Measurements from ENCODE around the gene AMOT.

Gene AMOT

DNA sequence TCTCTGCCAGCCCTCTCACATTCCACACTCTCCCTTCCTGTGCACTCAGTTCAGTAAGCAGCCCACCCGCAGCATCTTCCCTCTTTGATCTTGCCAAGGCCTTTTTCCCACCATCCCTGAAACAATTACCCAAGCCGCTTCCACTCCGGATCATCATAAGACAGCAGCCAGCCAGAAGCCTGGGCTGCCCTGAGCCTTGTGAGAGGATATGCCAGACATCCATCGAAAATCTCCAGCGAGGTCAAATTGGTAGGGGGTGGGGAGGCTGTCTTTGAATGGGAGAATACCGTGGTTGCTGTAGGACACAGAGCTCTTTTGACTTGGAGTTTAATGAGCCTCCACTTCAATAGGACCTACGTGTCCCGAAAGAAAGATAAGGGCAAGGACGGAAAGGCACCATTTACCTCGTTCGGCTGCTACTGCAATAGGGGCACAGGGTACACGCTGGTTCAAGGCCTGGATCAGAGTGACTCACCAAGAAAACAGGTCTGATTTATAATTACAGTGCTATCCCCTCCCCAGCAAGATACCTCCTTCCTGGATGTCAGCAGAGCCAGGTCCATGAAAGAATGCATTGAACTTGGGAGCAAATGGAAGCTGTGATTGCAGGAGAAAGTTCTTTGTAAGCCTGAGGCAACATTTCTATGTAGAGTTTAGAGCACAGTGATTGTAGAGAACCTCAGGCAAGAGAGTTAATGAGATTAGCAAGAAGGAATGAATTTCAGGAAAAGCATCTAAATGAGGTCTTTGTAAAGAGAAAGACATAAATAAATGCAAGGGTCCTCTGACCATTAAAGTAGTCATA lies 39.5 kb downstream of the AMOT start:
- no peak for DNase-seq

- DNase-seq: no peak
These were observed 41.2 kb downstream of the AMOT start for GRCh38 chrX:112799425-112799824.

DNA sequence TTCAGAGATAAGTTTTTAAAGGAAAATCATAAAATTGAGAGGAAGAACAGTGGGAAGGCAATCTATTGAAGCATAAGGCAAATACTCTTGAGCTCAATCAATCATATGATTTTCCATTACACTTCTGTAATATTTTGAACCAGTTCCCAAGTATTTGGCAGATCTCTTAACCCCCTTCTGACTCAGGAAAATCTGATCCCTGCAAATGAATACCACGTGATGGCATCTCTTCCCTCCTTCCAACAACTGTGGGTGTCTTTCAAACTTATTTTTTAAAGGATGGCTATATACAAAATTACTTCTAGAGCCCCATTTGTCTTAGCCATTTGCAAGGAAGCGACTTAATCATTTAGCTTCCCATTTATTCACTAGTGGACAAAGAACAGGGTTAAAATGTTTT lies 41.9 kb downstream of the AMOT start:
- DNase-seq: no peak

GRCh38 chrX:112789931-112790330 lies 50.7 kb downstream of the AMOT start:
- no peak for DNase-seq

DNA sequence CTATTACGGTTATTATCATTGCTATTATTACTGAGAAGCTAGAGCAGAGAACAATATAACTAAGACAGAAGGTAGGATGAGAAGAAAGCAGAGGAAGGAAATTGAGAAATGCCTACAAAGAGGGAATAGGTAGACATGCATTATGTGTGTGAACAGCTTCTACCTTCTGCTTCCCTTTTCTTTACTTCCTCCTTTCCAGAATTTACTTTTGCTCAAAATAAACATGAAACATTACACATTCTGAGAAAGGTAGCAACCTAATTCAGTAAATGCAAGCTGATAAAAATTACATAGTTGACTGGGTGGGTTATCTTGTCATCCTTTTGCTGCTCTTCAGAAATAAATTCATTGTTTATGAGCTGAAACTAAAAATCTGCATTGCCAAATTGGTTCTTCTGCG lies 54.6 kb downstream of the AMOT start:
- no peak for DNase-seq

GRCh38 chrX:112785344-112785743 lies 55.3 kb downstream of the AMOT start:
- no peak for DNase-seq

DNA sequence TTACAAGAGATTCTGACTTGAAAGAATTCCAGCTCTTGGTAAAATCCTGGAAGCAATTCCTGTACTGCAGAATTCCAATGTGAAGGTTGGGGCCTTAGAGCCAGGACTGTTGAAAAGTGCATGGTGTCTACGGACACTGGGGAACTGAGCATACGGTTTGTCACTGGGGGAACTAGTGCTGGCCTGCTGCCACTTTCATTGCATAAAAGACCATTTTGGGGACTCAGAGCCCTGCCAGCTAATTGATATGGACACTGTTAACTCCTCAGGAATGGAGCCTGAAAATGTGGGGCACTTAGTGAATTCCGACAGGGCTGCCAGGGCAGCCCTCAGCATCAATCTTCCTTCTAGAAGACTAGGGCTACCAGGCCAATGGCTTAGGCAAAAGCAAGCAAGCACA lies 55.9 kb downstream of the AMOT start:
- no peak for DNase-seq

DNA sequence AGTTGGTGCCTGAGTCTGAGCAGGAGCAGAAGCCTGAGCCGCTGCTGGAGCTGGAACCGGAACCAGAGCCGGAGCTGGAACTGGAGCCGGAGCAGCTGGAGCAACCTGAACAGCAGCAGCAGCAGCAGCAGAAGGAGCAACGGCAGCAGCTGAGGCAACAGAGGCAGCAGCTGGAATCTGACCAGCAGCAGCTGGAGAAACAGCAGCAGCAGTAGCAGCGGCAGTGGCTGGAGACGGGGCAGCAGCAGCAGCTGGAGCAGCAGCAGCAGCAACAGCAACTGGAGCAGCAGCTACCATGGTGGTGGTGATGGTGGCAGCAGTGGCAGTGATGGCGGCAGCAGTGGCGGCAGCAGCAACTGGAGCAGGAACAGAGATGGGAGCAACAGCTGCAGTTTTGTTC lies 61.5 kb downstream of the AMOT start:
- no peak for DNase-seq

- no peak for DNase-seq
These were observed 65.9 kb downstream of the AMOT start for GRCh38 chrX:112774651-112775293.

DNA sequence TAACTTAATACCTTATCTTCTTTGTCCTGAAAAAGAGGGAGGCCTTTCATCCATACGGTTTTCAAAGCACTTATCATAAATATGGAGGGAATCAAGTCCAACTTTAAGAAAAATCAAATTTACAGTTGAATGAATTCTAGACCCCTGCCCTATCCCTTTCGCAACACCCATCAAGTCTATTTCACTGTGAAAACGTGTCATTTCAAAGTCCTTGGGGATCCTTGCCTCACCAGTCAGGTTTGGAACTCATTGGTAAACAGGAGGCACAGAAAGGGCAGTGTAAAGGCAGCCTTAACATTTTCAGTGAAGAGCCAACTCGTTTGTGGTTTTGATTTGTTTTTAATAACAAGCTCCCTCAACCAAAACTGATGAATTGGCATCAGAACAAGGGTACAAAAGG lies 66.5 kb downstream of the AMOT start:
- no peak for DNase-seq

DNA sequence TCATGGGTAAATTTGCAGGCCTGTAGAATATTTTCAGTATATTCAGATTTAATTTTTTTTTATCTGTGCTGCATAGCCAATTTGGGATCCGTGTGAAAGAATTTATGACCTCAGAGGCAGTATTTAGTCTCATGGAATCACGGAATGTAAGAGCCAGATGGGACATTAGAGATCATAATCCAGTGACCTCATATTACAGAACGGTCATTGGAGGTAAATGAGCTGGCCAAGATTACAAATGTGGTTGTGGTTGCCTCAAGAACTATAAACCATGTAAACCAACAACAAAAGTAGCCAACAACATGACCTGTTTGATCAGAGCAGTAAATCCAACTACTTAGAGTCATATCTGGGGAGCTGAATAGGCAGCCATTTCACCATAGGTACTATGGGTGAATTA lies 71.6 kb downstream of the AMOT start:
- no peak for DNase-seq

- DNase-seq: no peak
These were observed 72.1 kb downstream of the AMOT start for GRCh38 chrX:112768563-112768962.

GRCh38 chrX:112766774-112767173 lies 73.9 kb downstream of the AMOT start:
- DNase-seq: no peak

DNA sequence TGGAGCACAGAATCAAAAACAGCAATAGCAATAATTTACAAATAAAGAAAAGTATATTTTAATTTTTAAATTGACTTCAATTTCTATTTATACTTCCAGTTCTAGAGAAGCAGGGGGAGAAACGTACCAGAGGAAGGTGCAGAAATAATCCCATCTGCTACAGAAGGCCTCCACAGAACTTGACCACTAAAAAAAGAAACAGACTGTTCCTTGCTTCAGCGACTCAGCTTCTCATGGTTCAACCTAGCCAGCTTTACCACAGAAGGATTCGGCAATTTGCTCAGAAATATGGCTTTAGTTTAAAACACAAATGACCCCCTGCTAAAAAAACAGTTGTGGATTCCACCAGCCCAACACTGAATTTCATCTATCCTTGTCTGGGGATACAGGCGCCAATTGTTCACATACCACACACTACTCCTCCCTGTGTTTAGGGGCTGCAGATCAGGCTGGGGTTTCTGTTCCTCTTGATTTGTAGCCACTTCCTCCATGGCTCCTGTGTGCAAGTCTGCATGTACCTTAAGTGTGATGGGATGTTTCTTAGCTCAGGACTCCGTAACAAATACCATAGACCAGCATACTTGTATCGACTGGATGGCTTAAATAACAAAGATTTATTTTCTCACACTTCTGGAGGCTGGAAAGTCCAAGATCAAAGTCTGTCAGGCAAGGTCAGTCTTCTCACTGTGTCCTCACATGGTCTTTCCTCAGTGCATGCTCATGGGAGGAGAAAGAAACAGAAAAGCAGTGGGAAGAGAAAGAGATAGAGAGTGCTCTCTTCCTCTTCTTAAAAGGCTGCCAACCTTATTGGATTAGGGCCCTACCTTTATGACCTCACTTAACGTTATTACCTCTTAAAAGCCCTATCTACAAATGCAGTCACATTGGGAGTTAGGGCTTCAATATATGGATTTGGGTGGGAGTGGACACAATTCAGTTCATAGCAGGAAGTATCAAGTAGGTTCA lies 79.1 kb downstream of the AMOT start:
- DNase-seq: no peak

GRCh38 chrX:112760697-112761096 lies 79.9 kb downstream of the AMOT start:
- no peak for DNase-seq

DNA sequence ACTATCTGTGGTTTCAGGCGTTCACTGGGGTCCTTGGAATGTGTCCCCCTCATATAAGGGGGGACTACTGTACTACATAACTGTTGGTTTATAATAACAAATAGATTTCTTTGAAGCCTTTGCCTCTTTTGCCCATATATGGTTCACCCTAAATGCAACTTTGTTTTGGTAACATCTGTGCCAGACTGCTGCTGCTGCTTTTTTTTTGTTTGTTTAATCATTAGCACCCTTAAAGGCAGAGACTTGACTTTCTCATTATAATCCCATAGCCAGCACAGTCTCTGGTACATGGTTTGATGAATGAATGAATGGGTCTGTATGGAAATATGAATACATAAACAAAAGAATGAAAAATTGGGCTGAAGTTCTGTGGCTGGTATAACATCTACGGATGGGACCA lies 80.7 kb downstream of the AMOT start:
- DNase-seq: no peak

DNA sequence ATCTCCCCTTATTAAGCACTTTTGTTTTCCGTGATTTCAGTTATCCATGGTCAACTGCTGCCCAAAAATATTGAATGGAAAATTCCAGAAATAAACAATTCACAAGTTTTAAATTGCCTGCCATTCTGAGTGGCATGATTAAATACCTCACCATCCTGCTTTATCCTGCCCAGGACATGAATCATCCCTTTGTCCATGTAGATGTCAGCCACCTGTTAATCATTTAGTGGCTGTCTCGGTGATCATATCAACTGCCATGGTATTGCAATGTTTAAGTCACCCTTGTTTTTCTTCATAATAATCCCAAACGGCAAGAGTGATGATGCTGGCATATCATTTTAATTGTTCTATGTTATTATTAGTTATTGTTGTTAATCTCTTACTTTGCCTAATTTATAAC lies 81.1 kb downstream of the AMOT start:
- no peak for DNase-seq

DNA sequence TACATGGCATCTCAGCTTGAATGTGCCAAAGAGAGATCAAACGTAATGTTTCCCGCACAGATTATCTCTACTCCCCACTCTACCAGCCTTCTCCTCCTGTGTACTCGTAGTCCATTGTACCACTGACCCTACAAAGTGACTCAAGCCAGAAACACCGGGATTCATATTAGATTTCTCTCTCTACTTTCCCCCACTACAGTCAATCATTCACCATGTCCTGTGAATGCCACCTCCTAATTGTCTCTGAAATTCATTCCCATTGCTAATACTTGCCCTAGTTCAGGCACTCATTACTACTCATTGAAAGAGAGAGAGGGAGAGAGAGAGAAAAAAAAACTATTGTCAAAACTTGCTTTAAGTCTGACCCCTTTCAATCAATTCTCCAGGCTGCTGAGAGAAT lies 82.7 kb downstream of the AMOT start:
- DNase-seq: no peak

DNA sequence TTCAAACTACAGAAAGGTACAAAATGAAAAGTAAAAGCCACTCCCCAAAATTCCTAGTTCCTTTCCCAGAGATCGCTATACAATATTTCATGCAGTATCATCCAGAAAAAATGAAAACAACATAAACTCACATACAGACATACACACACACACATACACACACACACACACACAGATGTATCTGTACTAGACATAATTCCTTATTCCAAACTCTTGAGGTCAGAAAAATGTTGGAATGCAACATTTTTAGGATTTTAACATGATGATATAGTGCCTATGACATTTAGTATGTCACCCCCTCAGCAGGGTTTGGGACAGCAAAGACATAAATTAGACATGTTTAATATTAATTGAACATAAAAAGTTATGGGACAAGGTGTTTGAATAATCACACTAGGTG lies 87.5 kb downstream of the AMOT start:
- DNase-seq: no peak

DNA sequence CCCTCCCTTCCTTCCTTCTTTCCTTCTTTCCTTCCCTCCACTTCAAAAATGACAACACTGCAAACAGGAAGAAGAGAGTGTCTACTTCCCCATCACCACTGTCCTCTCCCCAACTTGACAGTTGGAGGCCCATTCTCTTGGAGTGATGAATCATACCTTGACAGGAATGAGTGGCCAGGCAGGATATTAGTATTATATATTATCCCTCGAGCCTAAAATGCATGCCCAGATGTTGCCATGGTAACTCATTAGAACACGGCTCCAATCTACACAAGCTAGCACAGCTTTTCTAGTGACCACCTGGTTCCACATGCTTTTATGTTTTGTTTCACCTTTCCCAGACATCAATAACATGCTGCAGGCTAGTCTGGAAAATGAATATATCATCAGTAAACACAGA lies 89.6 kb downstream of the AMOT start:
- DNase-seq: no peak

DNA sequence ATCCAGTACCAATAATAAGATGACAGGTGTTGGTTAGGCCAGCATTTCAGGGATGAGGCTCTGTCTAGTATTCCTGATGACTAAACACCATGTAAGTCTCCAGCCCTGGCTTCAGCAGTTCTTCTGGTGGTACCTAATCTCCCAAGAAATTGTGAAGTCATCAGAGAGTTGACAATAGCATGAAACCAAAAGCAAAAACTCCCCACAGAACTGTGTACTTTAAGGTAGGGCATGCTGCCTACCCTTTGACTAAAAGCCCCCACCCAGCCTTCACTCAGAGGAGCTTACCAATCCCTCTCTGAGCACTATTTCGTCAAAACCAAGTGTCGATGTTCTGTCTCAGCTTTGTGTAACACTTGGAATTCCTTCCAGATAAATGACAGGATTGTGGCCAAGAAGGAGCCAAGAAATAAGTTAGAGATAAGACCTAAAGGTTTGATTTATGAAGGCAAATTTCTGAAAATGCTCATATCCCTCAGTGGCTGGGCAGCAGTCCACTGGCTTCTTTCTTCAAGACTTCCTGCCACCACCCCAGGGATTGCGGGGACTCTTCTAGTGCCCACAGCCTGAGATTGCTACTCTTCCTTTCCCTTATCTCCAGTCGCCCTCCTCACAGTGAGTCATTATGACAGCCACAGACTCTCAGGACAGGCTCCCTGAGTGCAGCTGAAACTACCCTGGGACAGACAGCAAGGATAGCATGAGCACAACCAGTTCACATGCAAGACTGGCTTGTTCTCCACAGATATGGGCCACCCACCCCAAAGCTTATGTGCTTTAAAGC lies 93.6 kb downstream of the AMOT start:
- DNase-seq: no peak

- peak; percentile 9 to 14 for DNase-seq
These were observed 102.1 kb downstream of the AMOT start for GRCh38 chrX:112738347-112739033.
